ENCODE measurements around the gene DGAT2. TPM values are rescaled to one million over a fixed set of nuclear protein-coding genes. Genes with fewer than 3 reads are reported as not detected.

Gene DGAT2
- polyA plus RNA-seq, 1 donor (not counting 4 experiments of a cell fraction or from before 2014, with no cell fraction given): 1.8 TPM

DNA sequence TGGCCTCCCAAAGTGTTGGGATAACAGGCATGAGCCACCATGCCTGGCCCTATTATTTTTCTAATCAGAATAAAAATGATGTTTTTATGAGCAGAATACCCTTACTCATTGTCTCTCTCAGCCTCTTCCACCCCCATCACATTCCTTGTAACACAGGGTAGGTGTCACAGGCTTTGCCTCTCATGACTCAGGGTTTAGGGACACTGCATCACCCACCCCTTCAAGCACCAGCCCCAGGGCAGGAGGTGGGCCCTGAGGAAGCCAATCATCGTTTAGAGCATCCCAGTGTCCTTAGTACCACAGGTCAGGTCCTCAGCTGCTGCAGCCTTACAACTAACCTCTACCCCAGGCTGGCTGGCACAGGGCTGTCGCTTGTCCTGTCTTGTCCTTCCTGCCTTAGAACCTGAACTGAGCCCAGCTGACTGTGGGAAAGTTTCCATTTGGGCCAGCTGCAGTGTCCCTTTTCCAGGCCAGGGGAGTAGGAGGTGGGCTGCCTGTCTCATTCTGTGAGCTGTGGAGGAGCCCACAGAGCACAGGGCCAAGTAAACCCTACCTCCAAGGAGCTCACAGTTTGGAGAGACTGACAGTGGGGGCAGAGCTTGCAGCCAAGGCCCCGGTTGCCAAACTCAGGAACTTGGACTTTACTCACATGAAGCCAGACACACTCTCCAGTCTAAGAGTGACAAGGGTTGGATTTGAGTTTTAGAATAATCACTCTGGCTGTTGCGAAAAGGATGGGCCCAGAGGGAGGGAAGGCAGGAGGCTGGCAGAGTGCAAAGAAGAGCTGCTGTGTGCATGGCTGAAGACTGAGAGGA lies 26.9 kb downstream of the DGAT2 start:
- dilution Hi-C loops (cut with MboI; ENCODE audit: extremely low pct_ligation_motif_present, low sequenced_read_pairs): no loop called here
- FAIRE-seq: no peak

DNA sequence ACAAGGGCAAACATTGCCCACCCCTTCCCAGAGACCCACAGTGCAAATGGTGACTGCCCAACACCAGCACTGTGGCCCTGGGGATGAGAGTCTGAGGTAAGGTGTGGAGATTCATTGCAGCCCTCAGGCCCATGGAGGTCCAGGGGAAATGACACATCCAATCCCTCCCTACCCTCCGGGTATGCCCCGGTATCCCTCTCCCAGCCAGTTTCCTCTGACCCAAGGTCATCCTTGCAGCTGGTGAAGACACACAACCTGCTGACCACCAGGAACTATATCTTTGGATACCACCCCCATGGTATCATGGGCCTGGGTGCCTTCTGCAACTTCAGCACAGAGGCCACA lies 27.5 kb downstream of the DGAT2 start:
- Histone ChIP-seq H2AFZ (ENCODE audit: control insufficient read depth, low read length) (no peak overlapping the region), H3K9me1 (ENCODE audit: control insufficient read depth, extremely low read depth, insufficient read depth, low read length) (peaks cover 3% of the 10 kb centered on the region), H3K4me2 (ENCODE audit: control insufficient read depth, extremely low read depth, insufficient read depth, low read depth, low read length) (no peak overlapping the region), H3K4me3 (ENCODE audit: control insufficient read depth in 2 of 3, extremely low read depth in 1 of 3, insufficient read depth in 2 of 3, low read depth in 1 of 3, low read length in 3 of 3) (no peak overlapping the region), H3K4me1 (ENCODE audit: control insufficient read depth, extremely low read depth, insufficient read depth, low read length) (peaks cover 36% of the 10 kb centered on the region), H4K20me1 (ENCODE audit: control insufficient read depth, extremely low read depth, insufficient read depth, low read length) (no peaks in the 10 kb centered on the region), H3K27ac (ENCODE audit: control insufficient read depth, insufficient read depth, low read length) (no peak overlapping the region), H3K36me3 (ENCODE audit: control insufficient read depth in 2 of 2, extremely low read depth in 1 of 2, insufficient read depth in 2 of 2, low read length in 2 of 2) (no peaks in the 10 kb centered on the region), H3K9me3 (ENCODE audit: control insufficient read depth, low read depth, low read length) (no peaks in the 10 kb centered on the region), H3K79me2 (ENCODE audit: control insufficient read depth, insufficient read depth, low read length) (no peaks in the 10 kb centered on the region), H3K27me3 (ENCODE audit: control insufficient read depth, extremely low read depth, insufficient read depth, low read length) (no peaks in the 10 kb centered on the region), H3K9ac (ENCODE audit: control insufficient read depth, extremely low read depth, insufficient read depth, low read length) (no peak overlapping the region)
- no peak for TF ChIP-seq EZH2 (IDR thresholded peaks at IDR 0.05; ENCODE audit: low read length)
- TF ChIP-seq, protein P1, sequence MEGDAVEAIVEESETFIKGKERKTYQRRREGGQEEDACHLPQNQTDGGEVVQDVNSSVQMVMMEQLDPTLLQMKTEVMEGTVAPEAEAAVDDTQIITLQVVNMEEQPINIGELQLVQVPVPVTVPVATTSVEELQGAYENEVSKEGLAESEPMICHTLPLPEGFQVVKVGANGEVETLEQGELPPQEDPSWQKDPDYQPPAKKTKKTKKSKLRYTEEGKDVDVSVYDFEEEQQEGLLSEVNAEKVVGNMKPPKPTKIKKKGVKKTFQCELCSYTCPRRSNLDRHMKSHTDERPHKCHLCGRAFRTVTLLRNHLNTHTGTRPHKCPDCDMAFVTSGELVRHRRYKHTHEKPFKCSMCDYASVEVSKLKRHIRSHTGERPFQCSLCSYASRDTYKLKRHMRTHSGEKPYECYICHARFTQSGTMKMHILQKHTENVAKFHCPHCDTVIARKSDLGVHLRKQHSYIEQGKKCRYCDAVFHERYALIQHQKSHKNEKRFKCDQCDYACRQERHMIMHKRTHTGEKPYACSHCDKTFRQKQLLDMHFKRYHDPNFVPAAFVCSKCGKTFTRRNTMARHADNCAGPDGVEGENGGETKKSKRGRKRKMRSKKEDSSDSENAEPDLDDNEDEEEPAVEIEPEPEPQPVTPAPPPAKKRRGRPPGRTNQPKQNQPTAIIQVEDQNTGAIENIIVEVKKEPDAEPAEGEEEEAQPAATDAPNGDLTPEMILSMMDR (optimal IDR thresholded peaks at IDR 0.05 in 1 of 3, IDR thresholded peaks at IDR 0.05 in 1 of 3, conservative IDR thresholded peaks at IDR 0.05 in 1 of 3; ENCODE audit: extremely low read depth in 1 of 3, insufficient read depth in 2 of 3, low read length in 3 of 3): no peak
- FAIRE-seq: no peak
- DNase-seq (ENCODE audit: low read depth, low spot score): no peak
- dilution Hi-C loops (cut with MboI; ENCODE audit: extremely low pct_ligation_motif_present, low sequenced_read_pairs): no loop called here

More for the DNA sequence above, 26.9 kb downstream of the DGAT2 start:
- H3K79me2 ChIP-seq (ENCODE audit: control insufficient read depth, insufficient read depth, low read length): no peaks in the 10 kb centered on the region
- H3K4me2 ChIP-seq (ENCODE audit: control insufficient read depth, extremely low read depth, insufficient read depth, low read depth, low read length): no peak overlapping the region
- H3K4me1 ChIP-seq (ENCODE audit: control insufficient read depth, extremely low read depth, insufficient read depth, low read length): peaks cover 35% of the 10 kb centered on the region
- H3K9me1 ChIP-seq (ENCODE audit: control insufficient read depth, extremely low read depth, insufficient read depth, low read length): peaks cover 3% of the 10 kb centered on the region
- no peak overlapping the region for H2AFZ ChIP-seq (ENCODE audit: control insufficient read depth, low read length)
- H3K27me3 ChIP-seq (ENCODE audit: control insufficient read depth, extremely low read depth, insufficient read depth, low read length): no peaks in the 10 kb centered on the region
- H3K27ac ChIP-seq (ENCODE audit: control insufficient read depth, insufficient read depth, low read length): no peak overlapping the region
- no peaks in the 10 kb centered on the region for H3K36me3 ChIP-seq (ENCODE audit: control insufficient read depth in 2 of 2, extremely low read depth in 1 of 2, insufficient read depth in 2 of 2, low read length in 2 of 2)
- H4K20me1 ChIP-seq (ENCODE audit: control insufficient read depth, extremely low read depth, insufficient read depth, low read length): no peaks in the 10 kb centered on the region
- DNase-seq (ENCODE audit: low read depth, low spot score): no peak
- H3K4me3 ChIP-seq (ENCODE audit: control insufficient read depth in 2 of 3, extremely low read depth in 1 of 3, insufficient read depth in 2 of 3, low read depth in 1 of 3, low read length in 3 of 3): no peak overlapping the region
- no peak for TF ChIP-seq EZH2 (IDR thresholded peaks at IDR 0.05; ENCODE audit: low read length)
- TF ChIP-seq, protein P1 (optimal IDR thresholded peaks at IDR 0.05 in 1 of 3, IDR thresholded peaks at IDR 0.05 in 1 of 3, conservative IDR thresholded peaks at IDR 0.05 in 1 of 3; ENCODE audit: extremely low read depth in 1 of 3, insufficient read depth in 2 of 3, low read length in 3 of 3): no peak
- no peaks in the 10 kb centered on the region for H3K9me3 ChIP-seq (ENCODE audit: control insufficient read depth, low read depth, low read length)
- H3K9ac ChIP-seq (ENCODE audit: control insufficient read depth, extremely low read depth, insufficient read depth, low read length): no peak overlapping the region
